Endothelial cell (in vitro differentiated cells): ENCODE data around the gene PCDHAC2. TPM values are rescaled to one million over a fixed set of nuclear protein-coding genes. Genes with fewer than 3 reads are reported as not detected.

Experiments used
- DNase-seq: peaks from one replicate; pipeline ENCODE4 v3.0.0; 2021; ENCODE audit warnings: low spot score
- H3K27ac Mint-ChIP-seq: one replicate; pipeline ENCODE4 v1.8.0; 2021; ENCODE audit warnings: mixed read lengths, inconsistent platforms; ENCODE audit not compliant: unreplicated experiment
- H3K27me3 Mint-ChIP-seq: one replicate; pipeline ENCODE4 v1.8.0; 2021; ENCODE audit warnings: mild to moderate bottlenecking, moderate library complexity, mixed read lengths, inconsistent platforms; ENCODE audit not compliant: unreplicated experiment
- H3K36me3 Mint-ChIP-seq: one replicate; pipeline ENCODE4 v1.8.0; 2021; ENCODE audit warnings: mild to moderate bottlenecking, low read depth, mixed read lengths, inconsistent platforms; ENCODE audit not compliant: unreplicated experiment
- H3K4me1 Mint-ChIP-seq: one replicate; pipeline ENCODE4 v1.8.0; 2021; ENCODE audit warnings: mild to moderate bottlenecking, mixed read lengths, inconsistent platforms; ENCODE audit not compliant: unreplicated experiment
- H3K4me3 Mint-ChIP-seq: one replicate; pipeline ENCODE4 v1.8.0; 2021; ENCODE audit warnings: mild to moderate bottlenecking, mixed read lengths, inconsistent platforms; ENCODE audit not compliant: unreplicated experiment
- H3K9me3 Mint-ChIP-seq: one replicate; pipeline ENCODE4 v1.8.0; 2021; ENCODE audit warnings: mixed read lengths, inconsistent platforms; ENCODE audit not compliant: unreplicated experiment
- total RNA-seq: library from RNA; stranded (reverse); fragmentation: NEBNext Ultra II Directional; extraction: Animal tissue kit (Norgen Biotek cat#: 25700); gene quantifications from one replicate; pipeline ENCODE4 v1.2.1, GENCODE V29; 2021; ENCODE audit not compliant: unreplicated experiment
- TF ChIP-seq, protein P1 (sequence below): fragments of 200-600 bp; sonication (generic); IDR thresholded peaks from one replicate; pipeline ENCODE4 v1.5.0; 2021; ENCODE audit warnings: antibody characterized with exemption; ENCODE audit not compliant: unreplicated experiment

The PCDHAC2 gene
- total RNA-seq, 1 donor from 2014 or later: 5.2 TPM

- H3K36me3 Mint-ChIP-seq: no peaks in the 10 kb centered on the region
- peaks cover 2% of the 10 kb centered on the region for H3K27me3 Mint-ChIP-seq
- no peaks in the 10 kb centered on the region for H3K9me3 Mint-ChIP-seq
- peak; percentile 25 for DNase-seq
- H3K4me1 Mint-ChIP-seq: peaks cover 8% of the 10 kb centered on the region
- peak overlapping the region; percentile 92 for H3K4me3 Mint-ChIP-seq
- TF ChIP-seq, protein P1, sequence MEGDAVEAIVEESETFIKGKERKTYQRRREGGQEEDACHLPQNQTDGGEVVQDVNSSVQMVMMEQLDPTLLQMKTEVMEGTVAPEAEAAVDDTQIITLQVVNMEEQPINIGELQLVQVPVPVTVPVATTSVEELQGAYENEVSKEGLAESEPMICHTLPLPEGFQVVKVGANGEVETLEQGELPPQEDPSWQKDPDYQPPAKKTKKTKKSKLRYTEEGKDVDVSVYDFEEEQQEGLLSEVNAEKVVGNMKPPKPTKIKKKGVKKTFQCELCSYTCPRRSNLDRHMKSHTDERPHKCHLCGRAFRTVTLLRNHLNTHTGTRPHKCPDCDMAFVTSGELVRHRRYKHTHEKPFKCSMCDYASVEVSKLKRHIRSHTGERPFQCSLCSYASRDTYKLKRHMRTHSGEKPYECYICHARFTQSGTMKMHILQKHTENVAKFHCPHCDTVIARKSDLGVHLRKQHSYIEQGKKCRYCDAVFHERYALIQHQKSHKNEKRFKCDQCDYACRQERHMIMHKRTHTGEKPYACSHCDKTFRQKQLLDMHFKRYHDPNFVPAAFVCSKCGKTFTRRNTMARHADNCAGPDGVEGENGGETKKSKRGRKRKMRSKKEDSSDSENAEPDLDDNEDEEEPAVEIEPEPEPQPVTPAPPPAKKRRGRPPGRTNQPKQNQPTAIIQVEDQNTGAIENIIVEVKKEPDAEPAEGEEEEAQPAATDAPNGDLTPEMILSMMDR: no peak
- H3K27ac Mint-ChIP-seq: no peak overlapping the region
Observed at GRCh38 chr5:140927228-140927573, 39.1 kb upstream of the PCDHAC2 start.

- Mint-ChIP-seq H3K27me3 (no peaks in the 10 kb centered on the region), H3K9me3 (no peaks in the 10 kb centered on the region), H3K27ac (no peak overlapping the region), H3K4me3 (no peak overlapping the region), H3K4me1 (no peaks in the 10 kb centered on the region), H3K36me3 (no peaks in the 10 kb centered on the region)
- DNase-seq: no peak
- TF ChIP-seq, protein P1: no peak
Observed at GRCh38 chr5:140934964-140935606, 31.2 kb upstream of the PCDHAC2 start.

DNA sequence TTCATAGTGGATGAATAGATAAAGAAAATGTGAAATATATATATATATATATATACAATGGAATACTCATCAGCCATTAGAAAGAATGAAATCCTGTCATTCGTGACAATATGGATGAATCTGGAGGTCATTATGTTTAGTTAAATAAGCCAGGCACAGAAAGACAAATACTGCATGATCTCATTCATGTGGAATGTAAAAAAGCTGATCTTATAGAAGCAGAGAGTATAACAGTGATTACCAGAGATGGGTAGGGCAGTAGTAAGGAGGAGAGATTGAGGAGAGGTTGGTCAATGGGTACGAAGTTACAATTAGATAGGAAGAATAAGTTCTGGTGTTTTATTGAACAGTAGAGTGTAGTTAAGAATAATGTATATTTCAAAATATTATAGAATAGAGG is 19.7 kb upstream of the PCDHAC2 start:
- peaks cover 5% of the 10 kb centered on the region for H3K9me3 Mint-ChIP-seq
- H3K4me1 Mint-ChIP-seq: no peaks in the 10 kb centered on the region
- no peak overlapping the region for H3K4me3 Mint-ChIP-seq
- H3K27ac Mint-ChIP-seq: no peak overlapping the region
- H3K27me3 Mint-ChIP-seq: no peaks in the 10 kb centered on the region
- TF ChIP-seq, protein P1: no peak
- DNase-seq: no peak
- H3K36me3 Mint-ChIP-seq: peaks cover 5% of the 10 kb centered on the region

DNA sequence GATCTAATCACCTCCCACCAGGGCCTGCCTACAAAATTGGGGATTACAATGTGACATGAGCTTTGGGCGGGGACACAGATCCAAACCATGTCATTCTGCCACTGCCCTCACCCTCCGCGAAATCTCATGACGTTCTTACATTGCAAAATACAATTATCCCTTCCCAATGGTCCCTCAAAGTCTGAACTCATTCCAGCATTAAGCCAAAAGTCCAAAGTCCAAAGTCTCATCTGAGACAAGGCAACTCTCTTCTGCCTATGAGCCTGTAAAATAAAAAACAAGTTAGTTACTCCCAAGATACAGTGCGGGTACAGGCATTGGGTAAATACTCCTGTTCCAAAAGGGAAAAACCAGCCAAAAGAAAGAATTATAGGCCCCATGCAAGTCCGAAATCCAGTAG is 14.6 kb upstream of the PCDHAC2 start:
- Mint-ChIP-seq H3K27me3 (no peaks in the 10 kb centered on the region), H3K36me3 (peaks cover 5% of the 10 kb centered on the region), H3K4me3 (no peak overlapping the region), H3K9me3 (no peaks in the 10 kb centered on the region), H3K4me1 (peaks cover 12% of the 10 kb centered on the region), H3K27ac (no peak overlapping the region)
- no peak for DNase-seq
- TF ChIP-seq, protein P1: no peak

- Mint-ChIP-seq H3K27ac (peak overlapping the region; percentile 74), H3K36me3 (peaks cover 5% of the 10 kb centered on the region), H3K4me3 (no peak overlapping the region), H3K4me1 (peaks cover 12% of the 10 kb centered on the region), H3K27me3 (no peaks in the 10 kb centered on the region), H3K9me3 (no peaks in the 10 kb centered on the region)
- TF ChIP-seq, protein P1: no peak
- DNase-seq: no peak
Observed at GRCh38 chr5:140953234-140953633, 13.0 kb upstream of the PCDHAC2 start.
